GM19452 (cell line): ENCODE data around the gene GLG1.
A peak's percentile ranks its signal among the peaks of the same experiment; 100 is the strongest.

ENCODE experiments used
- ATAC-seq: cut with Tn5 transposase; IDR thresholded peaks from one replicate; pipeline ENCODE4 v1.9.1; 2021; ENCODE audit not compliant: unreplicated experiment

Gene GLG1

GRCh38 chr16:74611721-74612120 is 4.8 kb upstream of the GLG1 start:
- no peak for ATAC-seq

GRCh38 chr16:74608944-74609343 is 2.0 kb upstream of the GLG1 start:
- no peak for ATAC-seq

GRCh38 chr16:74608381-74608780 is 1.5 kb upstream of the GLG1 start:
- ATAC-seq, result no peak

- ATAC-seq, result no peak
These were observed 1.0 kb upstream of the GLG1 start for GRCh38 chr16:74607962-74608356.

- peak; percentile 31 for ATAC-seq
These were observed 522 bp upstream of the GLG1 start for GRCh38 chr16:74607310-74607961.

- ATAC-seq, result no peak
These were observed 981 bp downstream of the GLG1 start for GRCh38 chr16:74605746-74606520.

- ATAC-seq, result no peak
These were observed 1.6 kb downstream of the GLG1 start for GRCh38 chr16:74605332-74605731.

GRCh38 chr16:74603848-74604247 is 3.1 kb downstream of the GLG1 start:
- no peak for ATAC-seq

GRCh38 chr16:74601126-74601871 is 5.6 kb downstream of the GLG1 start:
- ATAC-seq, result peak; percentile 85

GRCh38 chr16:74596586-74596985 is 10.3 kb downstream of the GLG1 start:
- ATAC-seq, result no peak

GRCh38 chr16:74592847-74593246 is 14.1 kb downstream of the GLG1 start:
- no peak for ATAC-seq

- ATAC-seq, result no peak
These were observed 14.9 kb downstream of the GLG1 start for GRCh38 chr16:74591876-74592650.

GRCh38 chr16:74586948-74587347 is 20.0 kb downstream of the GLG1 start:
- no peak for ATAC-seq

- ATAC-seq, result no peak
These were observed 21.0 kb downstream of the GLG1 start for GRCh38 chr16:74585846-74586443.

GRCh38 chr16:74583926-74584666 is 22.8 kb downstream of the GLG1 start:
- no peak for ATAC-seq

GRCh38 chr16:74582970-74583369 is 23.9 kb downstream of the GLG1 start:
- no peak for ATAC-seq

- no peak for ATAC-seq
These were observed 26.1 kb downstream of the GLG1 start for GRCh38 chr16:74580833-74581232.

- no peak for ATAC-seq
These were observed 28.1 kb downstream of the GLG1 start for GRCh38 chr16:74578838-74579237.

- ATAC-seq, result no peak
These were observed 28.5 kb downstream of the GLG1 start for GRCh38 chr16:74578433-74578832.

- ATAC-seq, result no peak
These were observed 29.0 kb downstream of the GLG1 start for GRCh38 chr16:74577882-74578366.
